HepG2 (cell line): ENCODE data around the gene MRPL58. TPM values are rescaled to one million over a fixed set of nuclear protein-coding genes. Genes with fewer than 3 reads are reported as not detected.
"Not testable (repeated sequence)": the region's sequence is repeated elsewhere in the genome, so short reads cannot be mapped to it uniquely, and the experiment has no call there.

Experiments used
- ATAC-seq: fragments of 200-7000 bp; cut with Tn5 transposase; 3 replicates; pipeline ENCODE4 v1.9.1; 2020; ENCODE audit warnings: mild to moderate bottlenecking, moderate library complexity
- BruUV-seq: library from RNA; stranded (reverse); fragments of 400-500 nt; replicated peaks from 2 replicates; lab custom pipeline; 2021; lab: Mats Ljungman, UMichigan
- CTCF ChIA-PET: fragments of 300-600 bp; formaldehyde crosslinking; extraction: SDS; loops from one replicate; lab custom pipeline; 2021; ENCODE audit warnings: low total read pairs, inconsistent platforms, low intra/inter-chr PET ratio; lab: Yijun Ruan, JAX
- POLR2A ChIA-PET: fragments of 350-600 bp; sonication (Branson Sonifier 250); formaldehyde crosslinking; loops from one replicate; lab custom pipeline; 2020; ENCODE audit warnings: antibody characterized with exemption, inconsistent platforms; lab: Yijun Ruan, JAX
- DNase-seq: peaks from one replicate; pipeline ENCODE4 v3.0.0-alpha.2; 2015; ENCODE audit warnings: low spot score
- FAIRE-seq: peaks from 3 replicates; lab custom pipeline; 2011; peaks lifted over from hg19 to GRCh38; lab: Jason Lieb, UNC
- H2AFZ ChIP-seq: one replicate; pipeline ENCODE4 v1.6.1; 2011; ENCODE audit warnings: low read length, inconsistent platforms
- H3K27ac ChIP-seq: fragments of 300-600 bp; 3 replicates; pipeline ENCODE4 v1.8.0; 2011; ENCODE audit warnings: mixed run types, mild to moderate bottlenecking, mixed read lengths, low read length, inconsistent platforms; ENCODE audit not compliant: insufficient read depth; ENCODE audit errors: extremely low read length
- H3K27me3 ChIP-seq, 2 experiments: fragments of 200-600 bp in 1 of 2; 2 replicates in 1 of 2; 3 replicates in 1 of 2; pipeline versions ENCODE4 v1.6.0 to v1.8.0; 2011; ENCODE audit warnings: low read length in 2 of 2, mild to moderate bottlenecking in 2 of 2, moderate library complexity in 2 of 2, inconsistent platforms in 1 of 2; ENCODE audit not compliant: insufficient read depth in 2 of 2, control insufficient read depth in 1 of 2
- H3K36me3 ChIP-seq, 2 experiments: fragments of 200-600 bp in 1 of 2; replicated peaks in 1 of 2; 2 replicates in 1 of 2; 3 replicates in 1 of 2; pipeline versions ENCODE4 v1.5.1 to v1.8.0; 2011; ENCODE audit warnings: low read length in 2 of 2, inconsistent platforms in 1 of 2; ENCODE audit not compliant: insufficient read depth in 2 of 2, control insufficient read depth in 1 of 2
- H3K4me1 ChIP-seq: 2 replicates; pipeline ENCODE4 v1.5.1; 2012; ENCODE audit warnings: low read length, inconsistent platforms; ENCODE audit not compliant: insufficient read depth
- H3K4me2 ChIP-seq: 2 replicates; pipeline ENCODE4 v1.6.0; 2011; ENCODE audit warnings: low read depth, low read length, inconsistent platforms
- H3K4me3 ChIP-seq, 3 experiments: fragments of 200-600 bp in 1 of 3; sonication (generic), shearing (Covaris generic) in 1 of 3; replicated peaks in 1 of 3; 2 replicates each; pipeline ENCODE4 v1.5.1; 2011 to 2016; ENCODE audit warnings: low read length in 3 of 3, inconsistent platforms in 2 of 3, low read depth in 2 of 3, mild to moderate bottlenecking in 2 of 3, control low read depth in 1 of 3, mixed read lengths in 1 of 3; ENCODE audit not compliant: insufficient read depth in 1 of 3
- H3K79me2 ChIP-seq: one replicate; pipeline ENCODE4 v1.6.1; 2011; ENCODE audit warnings: low read length, inconsistent platforms; ENCODE audit not compliant: insufficient read depth
- H3K9ac ChIP-seq: 2 replicates; pipeline ENCODE4 v1.6.0; 2011; ENCODE audit warnings: mild to moderate bottlenecking, low read depth, low read length, inconsistent platforms; ENCODE audit not compliant: insufficient read depth
- H3K9me3 ChIP-seq: 2 replicates; pipeline ENCODE4 v1.5.1; 2012; ENCODE audit warnings: mild to moderate bottlenecking, low read length
- H4K20me1 ChIP-seq: 2 replicates; pipeline ENCODE4 v1.6.0; 2011; ENCODE audit warnings: inconsistent platforms, mild to moderate bottlenecking, low read length, moderate library complexity; ENCODE audit not compliant: insufficient read depth
- BATF2 ChIP-seq: sonication (generic); formaldehyde crosslinking; IDR thresholded peaks from 2 replicates; pipeline ENCODE4 v1.8.0; 2022; ENCODE audit warnings: mild to moderate bottlenecking, missing genetic modification reagents, moderate library complexity
- RNF219 ChIP-seq: sonication (generic); formaldehyde crosslinking; IDR thresholded peaks from 2 replicates; pipeline ENCODE4 v1.5.0; 2020; ENCODE audit warnings: mild to moderate bottlenecking, missing genetic modification reagents
- ZBTB38 ChIP-seq: sonication (generic); formaldehyde crosslinking; IDR thresholded peaks from 2 replicates; pipeline ENCODE4 v1.5.1; 2020; ENCODE audit warnings: mild to moderate bottlenecking, missing genetic modification reagents
- ZMYM4 ChIP-seq: sonication (generic); formaldehyde crosslinking; IDR thresholded peaks from 2 replicates; pipeline ENCODE4 v1.8.1; 2023; ENCODE audit warnings: mild to moderate bottlenecking, missing genetic modification reagents
- ZNF280B ChIP-seq: sonication (generic); formaldehyde crosslinking; IDR thresholded peaks from 2 replicates; pipeline ENCODE4 v1.5.0; 2020; ENCODE audit warnings: missing genetic modification reagents, mild to moderate bottlenecking, borderline replicate concordance
- ZNF709 ChIP-seq: sonication (generic); formaldehyde crosslinking; IDR thresholded peaks from 2 replicates; pipeline ENCODE4 v1.5.0; 2020; ENCODE audit warnings: mild to moderate bottlenecking, missing genetic modification reagents
- WGBS: methylation state at CpG from one replicate; pipeline ENCODE4 v1.1.6; 2017; ENCODE audit warnings: low lambda C conversion rate; 5-methylcytosine and 5-hydroxymethylcytosine counted together
- in situ Hi-C: cut with HindIII; loops from 2 replicates; pipeline ENCODE4 v1.10.0; 2017; ENCODE audit warnings: low pct_unique_long_range_greater_than_20kb; ENCODE audit not compliant: extremely low pct_ligation_motif_present
- intact Hi-C: fragments of 100-400 bp; cut with micrococcal nuclease; formaldehyde crosslinking; loops from one replicate; pipeline ENCODE4 v1.10.0; 2022; ENCODE audit not compliant: unreplicated experiment
- polyA plus RNA-seq, 8 experiments: library from polyadenylated mRNA; depleted of rRNA in 3 of 8; stranded (reverse) in 7 of 8; unstranded in 1 of 8; fragments of >200 nt; fragmentation: Illumina TruSeq in 4 of 8; extraction: Trizol in 4 of 8; gene quantifications; 2 replicates each; pipeline versions ENCODE4 v1.2.1 to v1.2.3, GENCODE V29; 2011 to 2016; ENCODE audit warnings: low read depth in 4 of 8, missing spikeins in 1 of 8, mixed read lengths in 1 of 8; ENCODE audit not compliant: insufficient read depth in 1 of 8
- total RNA-seq, 5 experiments: library from RNA; depleted of rRNA; stranded (reverse); fragments of >200 nt; fragmentation: Illumina TruSeq; extraction: Trizol; gene quantifications; 2 replicates each; pipeline ENCODE4 v1.2.3, GENCODE V29; 2016; ENCODE audit warnings: low read depth in 1 of 5

The MRPL58 gene
- total and polyA plus RNA-seq, 2 of the 13 experiments (the other 11 are each of a cell fraction or from before 2014, with no cell fraction given), result 44.9 to 68.9 TPM

- TF ChIP-seq ZBTB38 (peak; percentile 87), RNF219 (CRISPR knock-in tag) (no peak), ZNF280B (CRISPR knock-in tag) (0 out of 2 replicates have a peak, but pooled peaks have one; percentile 25)
- TF ChIP-seq, all 625 proteins: peak for 40
Observed at GRCh38 chr17:75024686-75025397, 12.4 kb downstream of the MRPL58 start (continued).

GRCh38 chr17:75025398-75025734, 12.9 kb downstream of the MRPL58 start:
- TF ChIP-seq ZNF709 (CRISPR knock-in tag) (0 out of 2 replicates have a peak, but pooled peaks have one; percentile 38), BATF2 (peak; percentile 1; the same call in 1 of the 2 replicates), ZMYM4 (peak; percentile 14; the same call in 1 of the 2 replicates)
- POLR2A ChIA-PET, result interaction anchor here (0.7 to 4.7 kb wide), 20 partner anchors 10 to 380 kb away, joined by 3 to 90 read pairs (median 4); partner anchors contain the start of genes ATP5PD, CDR2L, FDXR and GRB2
- FAIRE-seq, in situ Hi-C loops, H4K20me1 ChIP-seq, H2AFZ ChIP-seq, ATAC-seq, H3K27ac ChIP-seq, intact Hi-C loops, H3K9me3 ChIP-seq, H3K79me2 ChIP-seq, H3K9ac ChIP-seq, BruUV-seq, DNase-seq, H3K27me3 ChIP-seq: not testable (repeated sequence)
- 93% methylated on average over 9 of the region's 9 CpGs for WGBS
- Histone ChIP-seq H3K36me3 (peaks cover 13 to 17% of the 10 kb centered on the region in 2 experiments), H3K4me1 (peaks cover 30% of the 10 kb centered on the region), H3K4me2 (peak overlapping the region; percentile 83; the same call in 1 of the 2 replicates), H3K4me3 (peak overlapping the region in 1 of 3 experiments; percentile 46; a peak in 1 of 6 replicates)
- CTCF ChIA-PET, result interaction anchor here (0.9 kb wide), 1 partner anchor 64 kb away, joined by 3 read pairs; no protein-coding TSS in a partner anchor

- H3K27me3 ChIP-seq, H4K20me1 ChIP-seq, H3K9ac ChIP-seq, FAIRE-seq, H3K36me3 ChIP-seq, H3K9me3 ChIP-seq, BruUV-seq, H3K4me2 ChIP-seq, CTCF ChIA-PET, H3K79me2 ChIP-seq, ATAC-seq, in situ Hi-C loops, intact Hi-C loops, H2AFZ ChIP-seq, DNase-seq, H3K4me3 ChIP-seq, H3K27ac ChIP-seq: not testable (repeated sequence)
- WGBS, result 62% methylated on average over 2 of the region's 2 CpGs
- POLR2A ChIA-PET, result interaction anchor here (4.3 to 4.7 kb wide), 2 partner anchors 9 to 14 kb away, joined by 41 to 90 read pairs; partner anchors contain the start of gene MRPL58
- peaks cover 40% of the 10 kb centered on the region for H3K4me1 ChIP-seq
Observed at GRCh38 chr17:75026650-75027049, 14.2 kb downstream of the MRPL58 start.
